ENCODE measurements around the gene CD164.
A peak's percentile ranks its signal among the peaks of the same experiment; 100 is the strongest.

Gene CD164

GRCh38 chr6:109381747-109382575 lies at the start of gene CD164:
Gene CD164, minus strand, starts transcription at chr6:109382467. Its CDS starts 89 bp downstream, at chr6:109382378.
- DNase-seq (ENCODE audit: low spot score): peak; percentile 97

DNA sequence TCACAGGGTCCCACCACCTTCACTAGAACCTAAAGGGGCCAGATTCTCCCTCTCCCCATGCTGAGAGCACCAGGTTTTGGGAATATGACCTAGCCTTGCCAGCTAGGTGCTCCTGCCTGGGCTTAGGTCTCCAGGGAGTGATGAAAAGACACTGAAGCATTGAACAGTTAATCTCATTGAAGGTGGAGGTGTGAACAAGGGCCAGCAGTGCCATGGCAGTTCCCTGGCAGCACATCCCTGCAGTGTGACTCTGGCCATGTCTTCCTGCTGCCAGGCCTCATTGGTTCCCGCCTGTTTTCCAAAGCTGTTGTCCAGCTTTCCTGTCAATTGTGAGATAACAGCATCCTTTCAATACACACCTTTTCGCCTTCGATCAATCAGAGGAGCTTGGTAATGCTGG lies 47.2 kb upstream of the CD164 start:
- no peak for DNase-seq (ENCODE audit: low spot score)

- DNase-seq (ENCODE audit: low spot score): no peak
Observed at GRCh38 chr6:109428889-109429477, 46.7 kb upstream of the CD164 start.

DNA sequence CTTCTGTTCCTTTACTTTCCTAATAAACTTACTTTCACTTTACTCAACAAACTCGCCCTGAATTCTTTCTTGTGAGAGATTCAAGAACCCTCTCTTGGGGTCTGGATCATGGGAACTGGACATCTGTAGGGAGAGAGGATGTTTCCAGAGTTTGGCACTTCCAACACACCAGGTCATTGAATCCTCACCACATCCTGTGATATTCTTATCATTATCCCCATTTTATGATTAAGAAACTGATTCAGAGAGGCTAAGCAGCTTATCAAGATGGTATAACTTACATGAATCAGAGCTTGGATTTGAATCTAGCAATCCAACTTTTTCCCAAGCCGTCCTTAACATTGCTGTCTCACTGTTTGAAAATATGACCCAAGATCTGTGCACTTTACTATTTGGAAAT lies 42.7 kb upstream of the CD164 start:
- no peak for DNase-seq (ENCODE audit: low spot score)

DNA sequence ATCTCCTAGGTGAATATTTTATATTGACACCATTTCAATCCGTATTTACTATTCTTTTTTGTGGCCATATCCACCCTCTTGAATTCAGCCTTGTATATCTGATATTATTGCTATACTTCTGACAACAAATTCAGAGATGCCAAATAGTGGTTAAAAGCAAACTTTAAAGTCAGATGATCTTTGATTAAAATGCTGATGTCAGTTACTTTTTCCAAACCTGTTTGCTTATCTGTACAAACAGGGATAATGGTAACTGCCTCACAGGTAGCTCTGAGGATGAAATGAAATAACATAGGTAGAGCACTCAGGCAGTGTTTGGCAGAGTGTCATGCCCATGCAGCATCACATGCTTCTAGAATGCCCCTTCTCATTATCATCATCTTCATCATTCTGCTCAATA lies 38.9 kb upstream of the CD164 start:
- DNase-seq (ENCODE audit: low spot score): no peak

- DNase-seq (ENCODE audit: low spot score): no peak
Observed at GRCh38 chr6:109420751-109421150, 38.5 kb upstream of the CD164 start.

GRCh38 chr6:109417646-109418045 lies 35.4 kb upstream of the CD164 start:
- DNase-seq (ENCODE audit: low spot score): no peak

- no peak for DNase-seq (ENCODE audit: low spot score)
Observed at GRCh38 chr6:109411034-109411433, 28.8 kb upstream of the CD164 start.

DNA sequence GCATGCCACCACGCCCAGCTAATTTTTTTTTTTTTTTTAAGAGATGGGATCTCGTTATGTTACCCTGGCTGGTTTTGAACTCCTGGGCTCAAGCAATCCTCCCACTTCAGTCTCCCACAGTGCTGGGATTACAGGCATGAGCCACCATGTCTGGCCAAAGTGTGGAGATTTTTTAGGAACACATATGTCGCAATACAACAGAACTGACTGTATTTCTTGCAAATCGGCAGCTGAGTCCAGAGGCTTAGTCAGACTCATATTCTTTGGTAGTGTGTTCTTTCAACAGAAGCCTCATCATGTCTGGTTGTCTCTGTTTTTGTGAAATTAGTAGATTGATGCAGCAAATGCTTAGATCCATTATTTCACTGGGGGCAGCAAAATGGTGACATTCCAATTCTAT lies 23.9 kb upstream of the CD164 start:
- no peak for DNase-seq (ENCODE audit: low spot score)

DNA sequence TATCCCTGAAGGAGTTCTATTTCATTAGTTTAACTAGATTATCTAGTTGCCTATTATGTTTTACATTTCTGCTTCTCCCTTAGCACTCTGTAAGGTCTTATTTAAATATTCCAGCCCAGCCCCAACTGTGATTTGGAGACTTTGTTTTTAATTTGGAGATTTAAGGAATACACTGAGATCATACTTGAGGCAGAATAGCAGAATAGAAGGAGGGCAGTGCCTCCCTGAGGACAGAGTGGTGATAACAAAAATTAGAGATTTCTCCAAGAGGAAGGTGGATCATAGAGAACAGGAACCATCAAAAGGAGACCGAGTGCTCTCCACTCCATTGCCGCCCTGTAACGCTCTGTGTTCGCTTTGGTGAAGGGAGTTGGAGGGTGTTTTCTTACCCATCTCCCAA lies 14.8 kb upstream of the CD164 start:
- DNase-seq (ENCODE audit: low spot score): no peak

GRCh38 chr6:109396046-109396718 lies 13.9 kb upstream of the CD164 start:
- no peak for DNase-seq (ENCODE audit: low spot score)

GRCh38 chr6:109393886-109394281 lies 11.6 kb upstream of the CD164 start:
- no peak for DNase-seq (ENCODE audit: low spot score)

DNA sequence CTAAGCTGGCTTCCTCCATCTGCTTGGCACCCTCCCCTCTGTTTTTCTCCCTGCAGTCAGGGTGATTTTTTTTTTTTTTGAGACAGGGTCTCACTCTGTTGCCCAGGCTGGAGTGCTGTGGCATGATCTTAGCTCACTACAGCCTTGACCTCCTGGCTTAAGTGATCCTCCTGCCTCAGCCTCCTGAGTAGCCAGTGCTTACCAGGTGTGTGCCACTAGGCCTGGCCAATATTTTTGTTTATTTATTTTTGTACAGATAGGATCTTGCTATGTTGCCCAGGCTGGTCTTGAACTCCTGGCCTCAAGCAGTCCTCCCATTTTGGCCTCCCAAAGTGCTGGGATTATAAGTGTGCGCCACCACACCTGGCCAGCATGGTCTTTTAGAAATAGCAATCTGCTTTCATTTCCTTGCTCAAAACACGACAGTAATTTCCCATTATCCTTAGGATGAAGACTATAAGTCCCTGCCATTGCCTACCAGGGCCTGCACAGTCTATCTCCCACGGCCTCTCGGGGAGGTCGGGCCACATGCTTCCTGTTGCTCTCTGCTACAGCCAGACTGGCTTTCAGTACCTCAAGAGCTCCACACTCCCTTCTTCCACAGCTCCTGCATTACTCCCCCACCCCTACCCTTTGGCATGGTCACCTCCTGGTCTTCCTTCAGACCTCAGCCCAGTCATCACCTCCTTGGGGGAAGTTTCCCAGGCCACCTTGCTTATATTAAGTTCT lies 11.1 kb upstream of the CD164 start:
- DNase-seq (ENCODE audit: low spot score): no peak

- DNase-seq (ENCODE audit: low spot score): no peak
Observed at GRCh38 chr6:109389650-109390274, 7.5 kb upstream of the CD164 start.

- DNase-seq (ENCODE audit: low spot score): no peak
Observed at GRCh38 chr6:109388265-109388664, 6.0 kb upstream of the CD164 start.

- no peak for DNase-seq (ENCODE audit: low spot score)
Observed at GRCh38 chr6:109383438-109383940, 1.2 kb upstream of the CD164 start.

DNA sequence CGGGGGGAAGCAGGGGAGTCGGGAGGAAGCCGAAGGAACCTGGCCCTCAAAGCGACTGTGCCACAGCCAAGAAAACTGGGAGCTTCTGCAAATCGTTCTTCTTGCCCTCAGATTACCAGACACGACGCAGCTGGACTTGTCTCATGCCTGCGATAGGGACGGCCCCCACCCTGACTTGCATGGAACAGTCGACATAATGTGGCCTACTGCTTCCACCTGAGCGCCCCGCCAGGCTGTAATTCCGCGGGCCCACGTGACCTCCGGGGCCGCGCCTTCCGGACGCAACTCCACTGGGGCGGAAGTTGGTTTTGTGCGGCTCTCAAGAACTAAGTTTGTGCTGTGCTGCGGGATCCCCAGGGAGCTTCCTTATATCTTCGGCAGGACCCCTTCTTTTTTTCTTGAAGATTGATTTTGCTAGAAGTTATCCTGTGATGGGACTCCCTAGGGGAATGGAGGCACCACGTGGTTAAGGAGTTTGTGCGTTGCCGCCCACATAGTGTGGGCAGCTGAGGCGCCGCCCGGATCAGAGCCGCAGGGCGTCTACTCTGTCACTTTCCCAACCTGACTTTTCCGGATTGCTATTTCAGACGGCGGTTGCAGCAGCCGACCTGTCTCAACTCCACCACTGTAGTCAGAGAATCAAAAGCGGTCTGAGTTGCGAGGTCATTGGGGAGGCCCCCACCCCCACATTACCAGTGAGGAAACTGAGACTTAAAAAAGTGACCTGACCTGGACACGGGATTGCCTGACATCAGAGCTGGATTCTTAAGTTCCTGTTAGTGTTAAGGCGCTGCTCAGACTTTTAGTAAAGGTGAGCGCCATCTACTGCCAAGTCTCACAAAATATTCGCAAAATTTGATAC lies 540 bp upstream of the CD164 start:
- peak; percentile 95 for DNase-seq (ENCODE audit: low spot score)

- DNase-seq (ENCODE audit: low spot score): no peak
Observed at GRCh38 chr6:109381061-109381746, 1.1 kb downstream of the CD164 start.

- DNase-seq (ENCODE audit: low spot score): no peak
Observed at GRCh38 chr6:109379711-109380110, 2.6 kb downstream of the CD164 start.

DNA sequence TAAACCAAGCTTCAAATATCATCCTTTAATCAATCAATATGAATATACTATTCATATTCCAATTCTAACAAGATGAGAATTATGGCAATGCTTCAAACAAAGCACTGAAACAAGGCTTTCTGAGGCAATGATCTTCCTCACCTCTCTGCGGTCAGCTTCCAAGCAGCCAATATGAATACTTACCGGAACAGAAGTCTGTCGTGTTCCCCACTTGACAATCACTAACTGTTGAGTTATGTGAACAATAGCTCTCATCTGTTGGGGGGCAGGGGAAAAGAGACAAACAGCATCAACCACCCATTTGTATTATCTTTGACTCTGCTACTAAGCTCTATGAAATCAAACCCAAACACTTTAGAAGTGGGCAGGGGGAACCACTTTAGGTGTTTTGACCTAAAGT lies 4.5 kb downstream of the CD164 start:
- DNase-seq (ENCODE audit: low spot score): no peak

Measured in ecto neural progenitor cell (in vitro differentiated cells).